Spinal cord (tissue), 10 donors: ENCODE data around the gene CLEC12A. TPM values are rescaled to one million over a fixed set of nuclear protein-coding genes. Genes with fewer than 3 reads are reported as not detected.
"Not testable (repeated sequence)": the region's sequence is repeated elsewhere in the genome, so short reads cannot be mapped to it uniquely, and the experiment has no call there.

Experiments used
- DNase-seq, 6 donors: peaks; one replicate each; pipeline versions ENCODE4 v3.0.0 to v3.0.0-alpha.2; 2013 to 2015; ENCODE audit warnings: low spot score in 6 of 6, low read depth in 4 of 6
- H3K27ac ChIP-seq: one replicate; pipeline ENCODE4 v1.5.1; 2013; ENCODE audit warnings: low read depth, low read length, control low read depth
- H3K27me3 ChIP-seq: one replicate; pipeline ENCODE4 v1.6.1; 2013; ENCODE audit warnings: low read length; ENCODE audit not compliant: control insufficient read depth, insufficient read depth
- H3K36me3 ChIP-seq: one replicate; pipeline ENCODE4 v1.6.1; 2013; ENCODE audit warnings: low read length; ENCODE audit not compliant: control insufficient read depth, insufficient read depth
- H3K4me1 ChIP-seq: one replicate; pipeline ENCODE4 v1.6.1; 2013; ENCODE audit warnings: low read length; ENCODE audit not compliant: control insufficient read depth, insufficient read depth
- H3K4me3 ChIP-seq: one replicate; pipeline ENCODE4 v1.5.1; 2013; ENCODE audit warnings: low read depth, low read length, control low read depth
- H3K9me3 ChIP-seq: one replicate; pipeline ENCODE4 v1.6.1; 2013; ENCODE audit warnings: low read length; ENCODE audit not compliant: control insufficient read depth, insufficient read depth
- WGBS: methylation state at CpG from one replicate; pipeline ENCODE4 v1.1.5; 2013; ENCODE audit warnings: missing lambda C conversion rate; ENCODE audit not compliant: insufficient coverage; 5-methylcytosine and 5-hydroxymethylcytosine counted together
- polyA plus RNA-seq, 2 donors: library from polyadenylated mRNA; unstranded; fragments of 120-200 nt; gene quantifications; one replicate each; pipeline ENCODE4 v1.2.1, GENCODE V29; 2013; ENCODE audit not compliant: insufficient read length in 2 of 2
- total RNA-seq, 2 donors: library from RNA; depleted of rRNA in 1 of 2; stranded (reverse); fragments of 120-200 nt in 1 of 2; fragments of >200 nt in 1 of 2; gene quantifications; one replicate each; pipeline versions ENCODE4 v1.2.3 to v1.2.4, GENCODE V29; 2013 to 2014
- donor health status: healthy.

Gene CLEC12A
- total and polyA plus RNA-seq, 4 donors = 0.33 to 10.8 (median 1.2) TPM

DNA sequence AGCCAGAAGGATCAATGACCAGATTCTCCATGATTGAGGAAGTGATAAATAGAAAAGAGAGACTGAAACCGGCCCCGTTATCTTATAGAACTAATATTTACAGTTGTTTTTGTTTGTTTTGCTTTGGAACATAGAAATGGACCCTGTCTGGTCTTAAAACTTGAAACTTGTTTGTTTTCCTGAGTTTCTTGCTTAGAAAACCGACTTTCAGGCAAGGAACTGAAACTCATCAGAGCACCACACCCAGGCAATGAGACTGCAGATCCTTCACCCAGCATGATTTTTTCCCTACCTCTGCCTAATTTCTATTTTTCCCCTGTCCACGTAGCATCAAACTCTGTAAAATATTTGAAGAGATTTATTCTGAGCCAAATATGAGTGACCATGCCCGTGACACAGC, 10.6 kb upstream of the CLEC12A start:
- Histone ChIP-seq H3K9me3 (no peaks in the 10 kb centered on the region), H3K36me3 (no peaks in the 10 kb centered on the region), H3K4me1 (no peaks in the 10 kb centered on the region), H3K4me3 (no peak overlapping the region), H3K27ac (no peak overlapping the region), H3K27me3 (no peaks in the 10 kb centered on the region)
- WGBS = 71% methylated on average over 1 of the region's 5 CpGs
- no peak for DNase-seq

DNA sequence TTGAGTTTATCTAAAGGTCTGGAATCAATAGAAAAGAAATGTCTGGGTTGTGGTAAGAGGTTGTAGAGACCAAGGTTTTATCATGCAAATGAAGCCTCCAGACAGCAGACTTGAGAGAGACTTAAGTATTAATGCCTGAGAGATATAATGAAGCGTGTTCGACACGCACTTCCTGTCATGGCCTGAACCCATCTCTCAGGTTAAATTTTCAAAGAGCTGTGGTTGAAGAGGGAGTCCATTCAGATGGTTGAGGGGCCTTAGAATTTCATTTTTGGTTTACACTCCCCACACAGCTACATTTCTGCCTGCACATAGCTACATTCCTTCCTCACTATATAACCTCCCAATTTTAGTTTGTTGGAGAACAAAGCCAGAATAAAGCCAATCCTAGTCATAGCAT, 10.1 kb upstream of the CLEC12A start:
- no peaks in the 10 kb centered on the region for H3K9me3 ChIP-seq
- no peaks in the 10 kb centered on the region for H3K4me1 ChIP-seq
- no peaks in the 10 kb centered on the region for H3K36me3 ChIP-seq
- H3K27me3 ChIP-seq = no peaks in the 10 kb centered on the region
- WGBS = no CpG with 5 or more reads among the region's 3 CpGs
- no peak overlapping the region for H3K27ac ChIP-seq
- H3K4me3 ChIP-seq = no peak overlapping the region
- DNase-seq = no peak

DNA sequence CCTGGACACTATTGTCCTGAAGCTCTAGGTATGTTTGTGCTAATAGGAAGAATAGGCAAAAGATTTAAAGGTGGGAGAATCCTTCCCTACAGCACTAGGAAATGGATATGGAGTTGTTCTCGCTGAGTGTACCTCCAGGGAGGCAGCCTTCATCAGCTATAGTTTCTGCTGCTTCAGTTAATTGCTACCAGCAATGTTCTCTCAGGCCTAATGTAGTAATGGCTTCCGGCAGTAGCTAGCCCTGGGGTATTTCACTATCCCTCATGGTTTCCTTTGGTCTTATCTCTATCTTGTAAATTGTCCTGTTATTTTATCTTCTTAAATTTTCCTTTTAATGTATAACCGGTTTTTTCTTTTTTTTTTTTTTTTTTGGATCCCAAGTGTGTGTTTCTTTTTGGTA, 9.3 kb upstream of the CLEC12A start:
- Histone ChIP-seq H3K27me3 (no peaks in the 10 kb centered on the region), H3K27ac (no peak overlapping the region), H3K36me3 (no peaks in the 10 kb centered on the region), H3K4me1 (no peaks in the 10 kb centered on the region), H3K9me3 (no peaks in the 10 kb centered on the region), H3K4me3 (no peak overlapping the region)
- no CpG with 5 or more reads among the region's 3 CpGs for whole genome bisulfite sequencing
- no peak for DNase-seq

DNA sequence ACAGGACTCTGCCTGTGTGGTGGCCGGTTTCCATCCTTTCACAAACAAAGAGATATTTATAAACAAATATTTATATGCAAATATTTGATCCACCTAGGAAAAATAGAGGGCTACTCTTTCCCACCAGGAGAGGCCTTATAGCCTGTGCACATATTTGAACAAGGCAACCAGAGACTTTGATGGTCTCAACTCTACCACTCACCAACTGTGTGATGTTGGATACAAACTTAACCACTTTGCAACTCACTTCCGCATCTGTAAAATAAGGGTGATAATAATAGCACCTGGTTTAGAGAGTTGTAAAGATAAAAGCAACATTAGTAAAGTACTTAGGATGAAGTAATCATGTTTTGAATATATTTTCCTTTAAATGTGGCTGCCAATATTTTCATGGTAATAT, 1.5 kb upstream of the CLEC12A start:
- Histone ChIP-seq H3K4me1 (no peaks in the 10 kb centered on the region), H3K36me3 (no peaks in the 10 kb centered on the region), H3K4me3 (no peak overlapping the region), H3K27ac (no peak overlapping the region), H3K9me3 (no peaks in the 10 kb centered on the region), H3K27me3 (no peaks in the 10 kb centered on the region)
- no peak for DNase-seq
- no CpG with 5 or more reads among the region's 2 CpGs for WGBS

- Histone ChIP-seq H3K36me3 (no peaks in the 10 kb centered on the region), H3K9me3 (peaks cover 5% of the 10 kb centered on the region), H3K4me1 (no peaks in the 10 kb centered on the region), H3K27me3 (no peaks in the 10 kb centered on the region), H3K4me3 (no peak overlapping the region), H3K27ac (no peak overlapping the region)
- DNase-seq = no peak
- no CpG with 5 or more reads among the region's 1 CpG for WGBS
These were observed 2.7 kb downstream of the CLEC12A start for GRCh38 chr12:9973949-9974348.

DNA sequence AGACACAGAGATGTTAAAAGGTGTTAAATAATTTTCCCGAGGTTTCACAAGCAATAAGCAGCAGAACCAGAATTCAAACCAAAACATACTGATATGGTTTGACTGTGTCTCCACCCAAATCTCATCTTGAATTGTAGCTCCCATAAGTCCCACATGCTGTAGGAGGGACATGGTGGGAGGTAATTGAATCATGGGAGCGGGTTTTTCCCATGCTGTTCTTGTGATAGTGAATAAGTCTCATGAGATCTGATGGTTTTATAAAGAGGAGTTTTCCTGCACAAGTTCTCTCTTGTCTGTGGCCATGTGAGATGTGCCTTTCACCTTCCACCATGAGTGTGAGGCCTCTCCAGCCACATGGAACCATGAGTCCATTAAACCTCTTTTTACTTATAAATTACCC, 3.5 kb downstream of the CLEC12A start:
- not testable (repeated sequence) for H3K36me3 ChIP-seq, H3K27ac ChIP-seq, H3K27me3 ChIP-seq, H3K9me3 ChIP-seq, DNase-seq, H3K4me3 ChIP-seq, H3K4me1 ChIP-seq
- no CpG with 5 or more reads among the region's 2 CpGs for WGBS

DNA sequence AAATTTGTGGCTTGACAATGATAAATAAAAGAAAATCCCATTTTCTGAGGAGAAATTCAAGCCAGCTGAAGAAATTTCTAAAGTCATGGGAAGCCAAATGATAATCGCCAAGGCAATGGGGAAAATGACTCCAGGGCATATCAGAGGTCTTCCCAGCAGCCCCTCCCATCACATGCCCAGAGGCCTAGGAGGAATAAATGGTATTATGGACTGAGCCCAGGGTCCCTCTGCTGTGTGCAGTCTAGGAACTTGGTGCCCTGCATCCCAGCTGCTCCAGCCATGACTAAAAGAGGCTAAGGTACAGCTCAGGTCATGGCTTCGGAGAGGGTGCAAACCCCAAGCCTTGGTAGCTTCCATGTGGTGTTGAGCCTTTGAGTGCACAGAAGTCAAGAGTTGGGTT, 4.4 kb downstream of the CLEC12A start:
- 100% methylated on average over 1 of the region's 2 CpGs for WGBS
- H3K4me3 ChIP-seq = no peak overlapping the region
- H3K27ac ChIP-seq = no peak overlapping the region
- no peaks in the 10 kb centered on the region for H3K27me3 ChIP-seq
- H3K9me3 ChIP-seq = peaks cover 5% of the 10 kb centered on the region
- no peaks in the 10 kb centered on the region for H3K4me1 ChIP-seq
- no peaks in the 10 kb centered on the region for H3K36me3 ChIP-seq
- DNase-seq = no peak

DNA sequence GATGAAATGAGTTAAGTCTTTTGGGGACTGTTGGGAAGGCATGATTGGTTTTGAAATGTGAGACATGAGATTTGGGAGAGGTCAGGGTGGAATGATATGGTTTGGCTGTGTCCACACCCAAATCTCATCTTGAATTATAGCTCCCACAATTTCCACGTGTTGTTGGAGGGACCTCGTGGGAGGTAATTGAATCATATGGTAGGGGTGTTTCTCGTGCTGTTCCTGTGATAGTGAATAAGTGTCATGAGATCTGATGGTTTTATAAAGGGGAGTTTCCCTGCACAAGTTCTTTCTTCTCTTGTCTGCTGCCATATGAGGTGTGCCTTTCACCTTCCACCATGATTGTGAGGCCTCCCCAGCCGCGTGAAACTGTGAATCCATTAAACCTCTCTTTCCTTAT, 5.4 kb downstream of the CLEC12A start:
- H3K27ac ChIP-seq, H3K9me3 ChIP-seq, H3K27me3 ChIP-seq, H3K36me3 ChIP-seq, H3K4me1 ChIP-seq, DNase-seq, H3K4me3 ChIP-seq: not testable (repeated sequence)
- WGBS = no CpG with 5 or more reads among the region's 5 CpGs

- Histone ChIP-seq H3K9me3 (peaks cover 5% of the 10 kb centered on the region), H3K36me3 (no peaks in the 10 kb centered on the region), H3K4me3 (no peak overlapping the region), H3K27me3 (no peaks in the 10 kb centered on the region), H3K4me1 (no peaks in the 10 kb centered on the region), H3K27ac (no peak overlapping the region)
- DNase-seq = no peak
These were observed 6.7 kb downstream of the CLEC12A start for GRCh38 chr12:9977916-9978315.

DNA sequence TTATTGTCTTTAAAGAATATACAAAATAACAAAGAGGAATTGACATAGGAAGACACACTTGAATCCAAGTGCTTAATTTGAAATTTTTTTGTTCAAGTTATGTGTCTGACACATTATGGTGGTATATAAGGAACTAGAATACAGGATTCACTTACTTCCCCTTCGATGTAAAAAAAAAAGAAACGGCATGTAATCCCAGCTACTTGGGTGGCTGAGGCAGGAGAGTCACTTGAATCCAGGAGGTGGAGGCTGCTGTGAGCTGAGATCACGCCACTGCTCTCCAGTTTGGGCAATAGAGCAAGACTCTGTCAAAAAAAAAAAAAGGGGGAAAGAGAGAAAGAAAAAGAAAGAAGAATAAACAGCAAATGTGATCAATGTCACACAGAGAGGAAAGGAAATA, 8.9 kb downstream of the CLEC12A start:
- no CpG with 5 or more reads among the region's 3 CpGs for WGBS

More for the DNA sequence above, 8.9 kb downstream of the CLEC12A start:
- Histone ChIP-seq H3K4me3 (no peak overlapping the region), H3K36me3 (no peaks in the 10 kb centered on the region), H3K27me3 (no peaks in the 10 kb centered on the region), H3K9me3 (peaks cover 5% of the 10 kb centered on the region), H3K27ac (no peak overlapping the region), H3K4me1 (no peaks in the 10 kb centered on the region)
- DNase-seq = no peak
